AG04449 (cell line): Measurements from ENCODE around the gene SMAD2.

Source experiments
- CTCF ChIA-PET: fragments of 350-600 bp; formaldehyde crosslinking; extraction: SDS; loops from one replicate; lab custom pipeline; 2021; ENCODE audit warnings: antibody characterized with exemption; lab: Yijun Ruan, JAX
- POLR2A ChIA-PET: fragments of 400-600, 350-600 bp; formaldehyde crosslinking; extraction: SDS; loops from one replicate; lab custom pipeline; 2020; ENCODE audit warnings: antibody characterized with exemption, inconsistent platforms; lab: Yijun Ruan, JAX
- DNase-seq: peaks from one replicate; pipeline ENCODE4 v3.0.0-alpha.2; 2010; ENCODE audit warnings: low read depth, low spot score
- H3K4me3 ChIP-seq: 2 replicates; pipeline ENCODE4 v1.5.1; 2011; ENCODE audit warnings: low read depth, mild to moderate bottlenecking, control low read depth, low read length
- CTCF ChIP-seq: IDR thresholded peaks from one replicate; pipeline ENCODE4 v1.5.1; 2011; ENCODE audit warnings: mild to moderate bottlenecking, moderate library complexity, low read length, control low read depth, inconsistent platforms; ENCODE audit not compliant: insufficient read depth; ENCODE audit errors: missing control alignments

Gene SMAD2

DNA sequence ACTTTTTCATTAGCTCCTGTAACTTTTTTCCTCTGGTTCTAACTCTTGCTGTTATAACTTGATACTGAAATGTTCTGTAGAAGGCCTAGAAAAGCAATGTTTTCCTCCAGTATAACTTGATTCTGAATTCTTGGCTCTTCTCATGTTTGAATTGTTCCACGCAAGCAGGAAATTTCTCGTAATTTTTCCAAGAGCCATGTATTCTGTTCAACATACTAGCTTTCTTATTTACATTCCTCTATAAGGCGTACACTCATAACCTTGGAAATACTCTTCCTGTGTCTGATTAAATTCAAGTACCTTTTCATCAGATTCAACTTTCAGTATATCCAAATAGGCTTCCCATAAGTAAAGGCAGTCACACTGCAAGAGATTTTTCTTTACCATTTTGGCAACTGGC, 109.1 kb downstream of the SMAD2 start:
- DNase-seq, result no peak
- ChIA-PET CTCF (no interaction called here), POLR2A (no interaction called here)
- no peak for TF ChIP-seq CTCF
- no peak overlapping the region for H3K4me3 ChIP-seq

DNA sequence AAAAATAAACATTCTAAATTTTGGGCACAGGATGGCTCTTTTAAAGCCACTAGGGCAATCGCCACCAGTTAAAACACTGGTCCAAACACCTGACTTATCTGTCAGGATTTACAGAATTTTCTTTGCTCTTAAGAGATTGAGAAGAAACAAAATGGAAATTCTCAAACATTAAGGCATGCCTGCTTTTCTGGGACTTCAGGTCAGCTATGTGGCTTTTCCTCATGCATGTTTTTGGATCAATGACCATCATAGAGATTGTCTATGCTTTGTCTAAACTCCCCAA, 112.7 kb downstream of the SMAD2 start:
- POLR2A ChIA-PET, result no interaction called here
- CTCF ChIA-PET, result no interaction called here
- no peak for DNase-seq
- no peak overlapping the region for H3K4me3 ChIP-seq
- no peak for TF ChIP-seq CTCF

DNA sequence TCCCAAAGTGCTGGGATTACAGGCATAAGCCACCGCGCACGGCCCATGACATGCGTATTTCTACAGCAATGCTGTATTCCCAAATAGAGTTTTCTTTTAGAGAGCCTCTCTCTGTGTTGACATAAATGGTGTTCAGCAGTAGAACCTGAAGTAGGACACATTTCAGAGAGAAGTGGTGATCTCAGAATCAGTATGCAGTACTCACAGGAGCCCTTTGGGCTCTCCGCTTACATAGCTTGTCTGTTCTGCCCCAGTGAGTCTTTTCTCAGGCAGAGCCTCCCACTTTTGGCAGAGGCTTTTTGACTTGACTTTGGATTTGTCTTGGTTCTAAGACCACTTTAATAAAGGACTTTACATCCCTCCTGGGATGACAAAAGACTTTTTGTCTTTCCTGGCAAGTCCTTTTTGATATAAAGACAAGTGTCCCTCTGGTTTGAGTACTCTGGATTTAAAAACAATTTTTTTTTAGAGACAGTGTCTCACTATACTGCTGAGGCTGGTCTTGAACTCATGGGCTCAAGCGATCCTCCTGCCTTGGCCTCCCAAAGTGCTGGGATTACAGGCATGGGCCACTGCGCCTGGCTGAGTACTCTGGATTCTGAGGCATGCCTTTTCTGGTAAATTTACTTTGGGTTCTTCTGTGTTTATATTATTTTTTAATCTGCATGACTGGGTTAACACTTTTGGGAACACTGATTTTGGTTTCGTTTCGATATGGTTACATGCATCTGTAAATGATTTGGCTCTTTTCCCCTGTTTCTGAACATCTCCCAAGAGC, 113.3 kb downstream of the SMAD2 start:
- no peak for TF ChIP-seq CTCF
- CTCF ChIA-PET, result no interaction called here
- POLR2A ChIA-PET, result no interaction called here
- no peak for DNase-seq
- H3K4me3 ChIP-seq, result no peak overlapping the region

DNA sequence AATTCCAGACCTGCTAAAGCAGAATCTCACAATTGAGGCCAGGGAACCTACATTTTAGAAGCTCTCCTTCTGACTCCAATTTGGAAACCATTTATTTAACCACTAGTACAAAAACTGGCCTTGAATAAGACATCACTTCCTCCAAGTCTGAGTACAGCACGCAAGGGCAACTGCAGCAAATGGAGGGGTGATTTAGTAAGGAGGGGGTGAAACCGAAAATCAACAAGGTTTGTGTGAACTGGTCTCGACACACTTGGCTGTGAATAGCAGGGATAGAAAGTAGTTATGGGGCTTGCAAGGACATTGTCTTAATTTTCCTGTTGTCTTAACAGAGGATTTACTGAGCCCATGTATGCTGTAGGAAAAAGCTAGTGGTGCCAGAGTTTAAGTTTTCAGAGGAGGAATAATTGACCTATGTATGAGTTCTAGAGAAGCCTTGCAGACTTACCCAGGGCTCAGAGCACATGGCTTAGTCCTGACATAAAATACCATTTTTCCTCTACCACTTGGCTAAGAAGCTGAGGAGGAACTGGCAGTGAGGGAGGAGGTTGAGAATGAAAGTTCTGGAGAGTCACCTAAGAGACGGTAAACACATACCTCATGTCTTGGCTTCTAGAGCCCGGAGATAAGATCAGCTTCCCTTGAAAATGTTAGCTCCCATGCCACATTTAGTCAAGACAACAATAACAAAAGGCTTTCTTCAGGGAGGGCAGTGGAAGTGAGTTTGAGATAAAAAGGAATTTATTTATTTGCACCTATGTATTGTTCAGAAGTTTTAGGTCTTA, 114.8 kb downstream of the SMAD2 start:
- no peak for DNase-seq
- ChIA-PET POLR2A (no interaction called here), CTCF (interaction anchor here (0.5 kb wide), 1 partner anchor 11 kb away, joined by 3 read pairs; no protein-coding TSS in a partner anchor)
- H3K4me3 ChIP-seq, result no peak overlapping the region
- no peak for TF ChIP-seq CTCF

GRCh38 chr18:47809420-47809819, 121.0 kb downstream of the SMAD2 start:
- no peak overlapping the region for H3K4me3 ChIP-seq
- ChIA-PET POLR2A (no interaction called here), CTCF (no interaction called here)
- DNase-seq, result no peak
- TF ChIP-seq CTCF, result no peak

DNA sequence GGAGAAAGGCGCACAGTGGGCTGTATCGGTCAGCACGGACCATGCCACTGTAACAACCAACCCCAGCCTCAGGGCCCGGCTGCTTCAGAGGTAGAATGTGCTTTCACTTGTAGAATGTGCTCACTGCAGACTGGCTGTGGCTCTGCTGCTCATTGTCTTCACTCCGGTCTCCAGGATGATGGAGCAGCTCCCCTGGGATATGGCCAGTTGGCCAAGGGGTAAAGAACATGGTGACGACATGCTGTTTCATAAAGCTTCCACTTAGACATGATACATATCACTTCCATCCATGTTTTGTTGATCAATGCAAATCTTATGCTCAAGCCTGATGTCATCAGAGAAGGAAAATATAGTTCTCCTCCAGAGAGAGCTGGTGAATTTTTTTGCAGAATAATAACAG, 127.7 kb downstream of the SMAD2 start:
- no peak for DNase-seq
- H3K4me3 ChIP-seq, result no peak overlapping the region
- no peak for TF ChIP-seq CTCF
- ChIA-PET CTCF (no interaction called here), POLR2A (no interaction called here)
